A549 (cell line): Measurements from ENCODE around the gene FAM187B.

ENCODE experiments used
- CBX8 ChIP-seq: fragments of 200-600 bp; sonication (generic); IDR thresholded peaks from 2 replicates; pipeline ENCODE4 v1.6.1; 2016
- CTCF ChIP-seq: fragments of >200 bp; sonication (Bioruptor Twin); formaldehyde crosslinking; IDR thresholded peaks from 3 replicates; pipeline ENCODE4 v1.5.1; 2016
- ESRRA ChIP-seq: fragments of 150-350 bp; IDR thresholded peaks from 2 replicates; pipeline ENCODE4 v1.6.1; 2014; ENCODE audit warnings: mild to moderate bottlenecking, low read length, borderline replicate concordance
- HDAC2 ChIP-seq: fragments of 200-600 bp; sonication (generic); IDR thresholded peaks from 2 replicates; pipeline ENCODE4 v1.6.1; 2016
- JUN ChIP-seq, 2 experiments: fragments of >200 bp; sonication (Bioruptor Twin); formaldehyde crosslinking; IDR thresholded peaks; 2 replicates in 1 of 2; 3 replicates in 1 of 2; pipeline ENCODE4 v1.6.1; 2016 to 2017
- KDM1A ChIP-seq: fragments of 200-600 bp; sonication (generic); IDR thresholded peaks from 2 replicates; pipeline ENCODE4 v1.6.1; 2016; ENCODE audit warnings: low read depth, mild to moderate bottlenecking
- POLR2A ChIP-seq: IDR thresholded peaks from 2 replicates; pipeline ENCODE4 v1.6.1; 2012; ENCODE audit warnings: mild to moderate bottlenecking, low read length
- TF ChIP-seq, protein P1 (sequence below): IDR thresholded peaks from 2 replicates; pipeline ENCODE4 v1.6.1; 2012

GRCh38 chr19:35184267-35184666 lies 44.3 kb downstream of the FAM187B start:
- TF ChIP-seq KDM1A (no peak), CTCF (no peak), HDAC2 (no peak), POLR2A (no peak), CBX8 (no peak), JUN (IDR thresholded peaks at IDR 0.05) (no peak), ESRRA (no peak)
- TF ChIP-seq, protein P1, sequence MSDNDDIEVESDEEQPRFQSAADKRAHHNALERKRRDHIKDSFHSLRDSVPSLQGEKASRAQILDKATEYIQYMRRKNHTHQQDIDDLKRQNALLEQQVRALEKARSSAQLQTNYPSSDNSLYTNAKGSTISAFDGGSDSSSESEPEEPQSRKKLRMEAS, result no peak
